ENCODE measurements around the gene SMCP.

DNA sequence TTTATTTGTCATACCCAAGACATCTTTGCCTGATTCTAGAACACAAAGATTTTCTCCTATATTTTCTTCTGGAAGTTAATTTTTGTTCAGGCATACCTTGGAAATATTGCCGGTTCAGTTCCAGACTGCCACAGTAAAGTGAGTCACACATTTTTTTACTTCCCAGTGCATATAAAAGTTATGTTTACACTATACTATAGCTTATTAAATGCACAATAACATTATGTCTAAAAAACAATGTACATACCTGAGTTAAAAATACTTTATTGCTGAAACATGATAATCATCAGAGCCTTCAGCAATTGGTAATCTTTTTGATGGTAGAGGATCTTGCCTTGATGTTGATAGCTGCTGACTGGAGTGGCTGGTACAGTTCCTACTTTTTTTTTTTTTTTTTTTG is 10.0 kb downstream of the SMCP start:
- TF ChIP-seq CTCF (IDR thresholded peaks at IDR 0.05; ENCODE audit: low read depth, low read length) (no peak), EZH2phosphoT487 (IDR thresholded peaks at IDR 0.05; ENCODE audit: low read depth) (no peak)
